HG03135 (cell line): ENCODE data around the gene STK39.
A peak's percentile ranks its signal among the peaks of the same experiment; 100 is the strongest.

Source experiments
- ATAC-seq: cut with Tn5 transposase; IDR thresholded peaks from one replicate; pipeline ENCODE4 v1.9.1; 2021; ENCODE audit warnings: mild to moderate bottlenecking, moderate library complexity; ENCODE audit not compliant: unreplicated experiment

STK39 gene

GRCh38 chr2:168058675-168059074 is 188.7 kb downstream of the STK39 start:
- ATAC-seq, result no peak

GRCh38 chr2:168056242-168056787 is 191.1 kb downstream of the STK39 start:
- ATAC-seq, result no peak

GRCh38 chr2:168054657-168055056 is 192.7 kb downstream of the STK39 start:
- no peak for ATAC-seq

GRCh38 chr2:168053676-168054075 is 193.7 kb downstream of the STK39 start:
- ATAC-seq, result no peak

- no peak for ATAC-seq
Measured at GRCh38 chr2:168052773-168053172, 194.6 kb downstream of the STK39 start.

GRCh38 chr2:168050377-168050776 is 197.0 kb downstream of the STK39 start:
- no peak for ATAC-seq

- ATAC-seq, result no peak
Measured at GRCh38 chr2:168049609-168050008, 197.8 kb downstream of the STK39 start.

GRCh38 chr2:168047091-168047690 is 200.2 kb downstream of the STK39 start:
- ATAC-seq, result no peak

GRCh38 chr2:168044579-168044978 is 202.8 kb downstream of the STK39 start:
- no peak for ATAC-seq

GRCh38 chr2:168044176-168044575 is 203.2 kb downstream of the STK39 start:
- no peak for ATAC-seq

- peak; percentile 96 for ATAC-seq
Measured at GRCh38 chr2:168042127-168042824, 205.1 kb downstream of the STK39 start.

- ATAC-seq, result no peak
Measured at GRCh38 chr2:168039881-168040280, 207.5 kb downstream of the STK39 start.

- no peak for ATAC-seq
Measured at GRCh38 chr2:168037778-168038177, 209.6 kb downstream of the STK39 start.

GRCh38 chr2:168035458-168035857 is 211.9 kb downstream of the STK39 start:
- ATAC-seq, result peak; percentile 57

GRCh38 chr2:168034616-168035015 is 212.8 kb downstream of the STK39 start:
- ATAC-seq, result no peak

GRCh38 chr2:168033966-168034365 is 213.4 kb downstream of the STK39 start:
- ATAC-seq, result no peak

- ATAC-seq, result no peak
Measured at GRCh38 chr2:168032091-168032490, 215.3 kb downstream of the STK39 start.

GRCh38 chr2:168030862-168031624 is 216.4 kb downstream of the STK39 start:
- peak; percentile 82 for ATAC-seq

- no peak for ATAC-seq
Measured at GRCh38 chr2:168029071-168029470, 218.3 kb downstream of the STK39 start.

GRCh38 chr2:168028362-168028761 is 219.0 kb downstream of the STK39 start:
- no peak for ATAC-seq

GRCh38 chr2:168025487-168026202 is 221.8 kb downstream of the STK39 start:
- no peak for ATAC-seq
